Measurements from ENCODE around the gene SLC25A21.
"Not testable (repeated sequence)": the region's sequence is repeated elsewhere in the genome, so short reads cannot be mapped to it uniquely, and the experiment has no call there.

Gene SLC25A21

GRCh38 chr14:37153005-37153404, 19.4 kb downstream of the SLC25A21 start:
- Histone ChIP-seq H3K4ac (ENCODE audit: low read length) (no peak overlapping the region), H3K9me3 (replicated peaks in 1 of 2; ENCODE audit: control insufficient read depth in 2 of 2, insufficient read depth in 1 of 2, low read depth in 1 of 2, low read length in 2 of 2) (no peaks in the 10 kb centered on the region), H3K14ac (ENCODE audit: low read length) (no peak overlapping the region), H3K4me2 (ENCODE audit: insufficient read depth, low read length, poor library complexity, severe bottlenecking) (no peak overlapping the region), H3K4me1 (ENCODE audit: control insufficient read depth in 2 of 2, insufficient read depth in 1 of 2, low read depth in 1 of 2, low read length in 2 of 2) (no peaks in the 10 kb centered on the region), H4K91ac (ENCODE audit: low read depth, low read length, poor library complexity) (no peak overlapping the region), H3K27me3 (ENCODE audit: control insufficient read depth in 3 of 3, insufficient read depth in 3 of 3, low read depth in 1 of 3, low read length in 3 of 3) (no peaks in the 10 kb centered on the region), H4K8ac (ENCODE audit: low read depth, low read length) (no peak overlapping the region), H2AK5ac (ENCODE audit: low read depth, low read length) (no peak overlapping the region), H3K27ac (replicated peaks; ENCODE audit: low read length) (no peak overlapping the region), H3K79me1 (ENCODE audit: low read depth, low read length) (peaks cover 3% of the 10 kb centered on the region), H3K36me3 (replicated peaks in 1 of 2; ENCODE audit: control insufficient read depth in 2 of 2, insufficient read depth in 2 of 2, low read length in 2 of 2) (no peaks in the 10 kb centered on the region), H2BK5ac (ENCODE audit: low read length) (no peak overlapping the region), H3K23ac (ENCODE audit: low read depth, low read length, poor library complexity) (peak overlapping the region; percentile 2), H2BK12ac (ENCODE audit: low read length) (no peak overlapping the region), H2AFZ (ENCODE audit: low read length) (no peak overlapping the region), H3K9ac (ENCODE audit: low read depth, low read length, poor library complexity) (no peak overlapping the region), H2BK120ac (ENCODE audit: low read depth, low read length) (no peak overlapping the region), H3K4me3 (ENCODE audit: low read length in 2 of 2) (no peak overlapping the region), H3K18ac (ENCODE audit: low read length) (no peak overlapping the region), H2BK15ac (ENCODE audit: low read length) (no peak overlapping the region)
- no peak for DNase-seq (ENCODE audit: low spot score)
- no CpG with 5 or more reads among the region's 1 CpG for WGBS, 2 donors (ENCODE audit: extremely low coverage in 2 of 2, insufficient read length in 2 of 2, insufficient replicate concordance in 1 of 2)

GRCh38 chr14:37150414-37150813, 22.0 kb downstream of the SLC25A21 start:
- Histone ChIP-seq H3K4me3 (ENCODE audit: low read length in 2 of 2) (no peak overlapping the region), H3K9me3 (replicated peaks in 1 of 2; ENCODE audit: control insufficient read depth in 2 of 2, insufficient read depth in 1 of 2, low read depth in 1 of 2, low read length in 2 of 2) (no peaks in the 10 kb centered on the region), H3K18ac (ENCODE audit: low read length) (no peak overlapping the region), H3K36me3 (replicated peaks in 1 of 2; ENCODE audit: control insufficient read depth in 2 of 2, insufficient read depth in 2 of 2, low read length in 2 of 2) (no peaks in the 10 kb centered on the region), H3K27ac (replicated peaks; ENCODE audit: low read length) (no peak overlapping the region), H3K23ac (ENCODE audit: low read depth, low read length, poor library complexity) (no peak overlapping the region), H3K9ac (ENCODE audit: low read depth, low read length, poor library complexity) (no peak overlapping the region), H2AK5ac (ENCODE audit: low read depth, low read length) (no peak overlapping the region), H3K14ac (ENCODE audit: low read length) (no peak overlapping the region), H2BK5ac (ENCODE audit: low read length) (no peak overlapping the region), H3K4me1 (ENCODE audit: control insufficient read depth in 2 of 2, insufficient read depth in 1 of 2, low read depth in 1 of 2, low read length in 2 of 2) (no peaks in the 10 kb centered on the region), H3K79me1 (ENCODE audit: low read depth, low read length) (peaks cover 3% of the 10 kb centered on the region), H3K4me2 (ENCODE audit: insufficient read depth, low read length, poor library complexity, severe bottlenecking) (no peak overlapping the region), H3K4ac (ENCODE audit: low read length) (no peak overlapping the region), H3K27me3 (ENCODE audit: control insufficient read depth in 3 of 3, insufficient read depth in 3 of 3, low read depth in 1 of 3, low read length in 3 of 3) (no peaks in the 10 kb centered on the region), H4K8ac (ENCODE audit: low read depth, low read length) (no peak overlapping the region), H2BK12ac (ENCODE audit: low read length) (no peak overlapping the region), H2BK120ac (ENCODE audit: low read depth, low read length) (no peak overlapping the region), H2AFZ (ENCODE audit: low read length) (peak overlapping the region; percentile 45), H2BK15ac (ENCODE audit: low read length) (no peak overlapping the region), H4K91ac (ENCODE audit: low read depth, low read length, poor library complexity) (no peak overlapping the region)
- DNase-seq (ENCODE audit: low spot score): no peak
- WGBS, 2 donors (ENCODE audit: extremely low coverage in 2 of 2, insufficient read length in 2 of 2, insufficient replicate concordance in 1 of 2): no CpG with 5 or more reads among the region's 3 CpGs

GRCh38 chr14:37147310-37147880, 25.0 kb downstream of the SLC25A21 start:
- no peaks in the 10 kb centered on the region for H3K79me1 ChIP-seq (ENCODE audit: low read depth, low read length)
- no peak overlapping the region for H2BK15ac ChIP-seq (ENCODE audit: low read length)
- no peak overlapping the region for H3K18ac ChIP-seq (ENCODE audit: low read length)
- no peak overlapping the region for H3K27ac ChIP-seq (replicated peaks; ENCODE audit: low read length)
- H4K8ac ChIP-seq (ENCODE audit: low read depth, low read length): no peak overlapping the region
- H3K9ac ChIP-seq (ENCODE audit: low read depth, low read length, poor library complexity): no peak overlapping the region
- no peak overlapping the region for H3K23ac ChIP-seq (ENCODE audit: low read depth, low read length, poor library complexity)
- WGBS, 2 donors (ENCODE audit: extremely low coverage in 2 of 2, insufficient read length in 2 of 2, insufficient replicate concordance in 1 of 2): no CpG with 5 or more reads among the region's 1 CpG
- no peak overlapping the region for H3K4me3 ChIP-seq (ENCODE audit: low read length in 2 of 2)
- H3K36me3 ChIP-seq (replicated peaks in 1 of 2; ENCODE audit: control insufficient read depth in 2 of 2, insufficient read depth in 2 of 2, low read length in 2 of 2): no peaks in the 10 kb centered on the region
- no peak overlapping the region for H2AFZ ChIP-seq (ENCODE audit: low read length)
- H2BK5ac ChIP-seq (ENCODE audit: low read length): no peak overlapping the region
- H3K14ac ChIP-seq (ENCODE audit: low read length): no peak overlapping the region
- no peak for DNase-seq (ENCODE audit: low spot score)
- no peak overlapping the region for H3K4me2 ChIP-seq (ENCODE audit: insufficient read depth, low read length, poor library complexity, severe bottlenecking)
- no peaks in the 10 kb centered on the region for H3K27me3 ChIP-seq (ENCODE audit: control insufficient read depth in 3 of 3, insufficient read depth in 3 of 3, low read depth in 1 of 3, low read length in 3 of 3)
- no peak overlapping the region for H2AK5ac ChIP-seq (ENCODE audit: low read depth, low read length)
- no peak overlapping the region for H3K4ac ChIP-seq (ENCODE audit: low read length)
- H2BK12ac ChIP-seq (ENCODE audit: low read length): no peak overlapping the region
- H3K9me3 ChIP-seq (replicated peaks in 1 of 2; ENCODE audit: control insufficient read depth in 2 of 2, insufficient read depth in 1 of 2, low read depth in 1 of 2, low read length in 2 of 2): no peaks in the 10 kb centered on the region
- no peak overlapping the region for H4K91ac ChIP-seq (ENCODE audit: low read depth, low read length, poor library complexity)
- no peak overlapping the region for H2BK120ac ChIP-seq (ENCODE audit: low read depth, low read length)
- peaks cover 0 to 4% of the 10 kb centered on the region in 2 donors for H3K4me1 ChIP-seq (ENCODE audit: control insufficient read depth in 2 of 2, insufficient read depth in 1 of 2, low read depth in 1 of 2, low read length in 2 of 2)

- no CpG with 5 or more reads among the region's 1 CpG for WGBS, 2 donors (ENCODE audit: extremely low coverage in 2 of 2, insufficient read length in 2 of 2, insufficient replicate concordance in 1 of 2)
- not testable (repeated sequence) for H3K4ac ChIP-seq (ENCODE audit: low read length); H2BK15ac ChIP-seq (ENCODE audit: low read length); H3K4me3 ChIP-seq (ENCODE audit: low read length in 2 of 2); H2BK5ac ChIP-seq (ENCODE audit: low read length); H3K36me3 ChIP-seq (replicated peaks in 1 of 2; ENCODE audit: control insufficient read depth in 2 of 2, insufficient read depth in 2 of 2, low read length in 2 of 2); H3K9ac ChIP-seq (ENCODE audit: low read depth, low read length, poor library complexity); H4K8ac ChIP-seq (ENCODE audit: low read depth, low read length); H3K4me1 ChIP-seq (ENCODE audit: control insufficient read depth in 2 of 2, insufficient read depth in 1 of 2, low read depth in 1 of 2, low read length in 2 of 2); H3K4me2 ChIP-seq (ENCODE audit: insufficient read depth, low read length, poor library complexity, severe bottlenecking); H2AFZ ChIP-seq (ENCODE audit: low read length); H3K79me1 ChIP-seq (ENCODE audit: low read depth, low read length); DNase-seq (ENCODE audit: low spot score); H3K27me3 ChIP-seq (ENCODE audit: control insufficient read depth in 3 of 3, insufficient read depth in 3 of 3, low read depth in 1 of 3, low read length in 3 of 3); H2BK12ac ChIP-seq (ENCODE audit: low read length); H2BK120ac ChIP-seq (ENCODE audit: low read depth, low read length); H3K14ac ChIP-seq (ENCODE audit: low read length); H4K91ac ChIP-seq (ENCODE audit: low read depth, low read length, poor library complexity); H3K23ac ChIP-seq (ENCODE audit: low read depth, low read length, poor library complexity); H3K18ac ChIP-seq (ENCODE audit: low read length); H3K27ac ChIP-seq (replicated peaks; ENCODE audit: low read length); H3K9me3 ChIP-seq (replicated peaks in 1 of 2; ENCODE audit: control insufficient read depth in 2 of 2, insufficient read depth in 1 of 2, low read depth in 1 of 2, low read length in 2 of 2); H2AK5ac ChIP-seq (ENCODE audit: low read depth, low read length)
Observed at GRCh38 chr14:37146438-37146837, 26.0 kb downstream of the SLC25A21 start.

Data from neuronal stem cell (in vitro differentiated cells).